GM18505 (cell line): ENCODE data around the gene AP2A1.
"Not testable (repeated sequence)": the region's sequence is repeated elsewhere in the genome, so short reads cannot be mapped to it uniquely, and the experiment has no call there.

ENCODE experiments used
- ATAC-seq: cut with Tn5 transposase; IDR thresholded peaks from one replicate; pipeline ENCODE4 v1.9.1; 2021; ENCODE audit not compliant: unreplicated experiment
- POLR2A ChIP-seq: IDR thresholded peaks from 4 replicates; pipeline ENCODE4 v1.6.1; 2011; ENCODE audit warnings: borderline replicate concordance; ENCODE audit not compliant: insufficient read depth, insufficient read length; ENCODE audit errors: extremely low read depth

The AP2A1 gene

GRCh38 chr19:49817964-49818648 lies 51.3 kb downstream of the AP2A1 start, which contains the start of gene MED25:
Gene MED25 (plus strand): TSS chr19:49818289. CDS start chr19:49818342, 53 bp downstream.
- peak; percentile 81 for ATAC-seq
- TF ChIP-seq POLR2A, result peak; percentile 78

GRCh38 chr19:49818649-49819370 lies 52.0 kb downstream of the AP2A1 start:
- ATAC-seq, result no peak

GRCh38 chr19:49819452-49820115 lies 52.8 kb downstream of the AP2A1 start:
- ATAC-seq, result not testable (repeated sequence)

More at GRCh38 chr19:49818649-49819370, 52.0 kb downstream of the AP2A1 start:
- no peak for TF ChIP-seq POLR2A

- no peak for TF ChIP-seq POLR2A
- ATAC-seq, result no peak
Measured at GRCh38 chr19:49820125-49820524, 53.3 kb downstream of the AP2A1 start.

- no peak for ATAC-seq
- TF ChIP-seq POLR2A, result no peak
Measured at GRCh38 chr19:49823472-49823871, 56.7 kb downstream of the AP2A1 start.

- ATAC-seq, result no peak
- no peak for TF ChIP-seq POLR2A
Measured at GRCh38 chr19:49824662-49825061, 57.9 kb downstream of the AP2A1 start.

GRCh38 chr19:49827034-49827433 lies 60.2 kb downstream of the AP2A1 start:
- ATAC-seq, result no peak
- TF ChIP-seq POLR2A, result no peak

GRCh38 chr19:49829200-49829599 lies 62.4 kb downstream of the AP2A1 start:
- ATAC-seq, result no peak
- no peak for TF ChIP-seq POLR2A

GRCh38 chr19:49829721-49830120 lies 62.9 kb downstream of the AP2A1 start:
- no peak for TF ChIP-seq POLR2A
- no peak for ATAC-seq

- no peak for TF ChIP-seq POLR2A
- no peak for ATAC-seq
Measured at GRCh38 chr19:49830766-49831165, 64.0 kb downstream of the AP2A1 start.

GRCh38 chr19:49831592-49831991 lies 64.8 kb downstream of the AP2A1 start:
- no peak for TF ChIP-seq POLR2A
- no peak for ATAC-seq

- no peak for ATAC-seq
- no peak for TF ChIP-seq POLR2A
Measured at GRCh38 chr19:49832556-49832955, 65.8 kb downstream of the AP2A1 start.

- no peak for ATAC-seq
- TF ChIP-seq POLR2A, result no peak
Measured at GRCh38 chr19:49833599-49833998, 66.8 kb downstream of the AP2A1 start.

- ATAC-seq, result no peak
- no peak for TF ChIP-seq POLR2A
Measured at GRCh38 chr19:49835562-49835961, 68.8 kb downstream of the AP2A1 start.
